H1 (cell line): ENCODE measurements around the gene ECD. TPM values are rescaled to one million over a fixed set of nuclear protein-coding genes. Genes with fewer than 3 reads are reported as not detected.
"Not testable (repeated sequence)": the region's sequence is repeated elsewhere in the genome, so short reads cannot be mapped to it uniquely, and the experiment has no call there.

Experiments
- CTCF ChIA-PET: fragments of 300-600 bp; sonication (Branson Sonifier 250); formaldehyde crosslinking; loops from one replicate; lab custom pipeline; 2021; ENCODE audit not compliant: partially characterized antibody; lab: Charles Lee
- POLR2A ChIA-PET: fragments of 300-600 bp; sonication (Branson Sonifier 250); formaldehyde crosslinking; loops from one replicate; lab custom pipeline; 2021; ENCODE audit warnings: inconsistent platforms; ENCODE audit not compliant: partially characterized antibody; lab: Charles Lee
- DNase-seq, 2 experiments: peaks; one replicate each; pipeline versions ENCODE4 v3.0.0 to v3.0.0-alpha.2; 2010 to 2022; ENCODE audit warnings: low spot score in 2 of 2, low read depth in 1 of 2, mixed read lengths in 1 of 2
- FAIRE-seq: peaks from 2 replicates; lab custom pipeline; 2011; peaks lifted over from hg19 to GRCh38; lab: Jason Lieb, UNC
- H2AFZ ChIP-seq: 2 replicates; pipeline ENCODE4 v1.8.1; 2012; ENCODE audit warnings: low read length, inconsistent platforms
- H2AK5ac ChIP-seq: 2 replicates; pipeline ENCODE4 v1.6.1; 2013; ENCODE audit warnings: low read depth, low read length
- H2BK120ac ChIP-seq: replicated peaks from 2 replicates; pipeline ENCODE3; 2013; ENCODE audit warnings: low read depth, low read length, inconsistent platforms
- H2BK12ac ChIP-seq: 2 replicates; pipeline ENCODE4 v1.6.1; 2013; ENCODE audit warnings: low read depth, low read length
- H2BK15ac ChIP-seq: 2 replicates; pipeline ENCODE4 v1.6.1; 2013; ENCODE audit warnings: low read length
- H2BK20ac ChIP-seq: 2 replicates; pipeline ENCODE4 v1.6.1; 2013; ENCODE audit warnings: low read length
- H2BK5ac ChIP-seq: 2 replicates; pipeline ENCODE4 v1.6.1; 2013; ENCODE audit warnings: low read depth, low read length
- H3K14ac ChIP-seq: 2 replicates; pipeline ENCODE4 v1.6.1; 2013; ENCODE audit warnings: inconsistent platforms; ENCODE audit not compliant: insufficient read length
- H3K18ac ChIP-seq: 2 replicates; pipeline ENCODE4 v1.6.1; 2013; ENCODE audit warnings: low read length; ENCODE audit errors: extremely low read depth
- H3K23ac ChIP-seq: 2 replicates; pipeline ENCODE4 v1.6.1; 2013; ENCODE audit warnings: inconsistent platforms; ENCODE audit not compliant: insufficient read length
- H3K23me2 ChIP-seq: 2 replicates; pipeline ENCODE4 v1.6.1; 2013; ENCODE audit warnings: low read depth, low read length
- H3K27ac ChIP-seq: 2 replicates; pipeline ENCODE4 v1.6.1; 2011; ENCODE audit warnings: low read depth, low read length, inconsistent platforms
- H3K27me3 ChIP-seq, 4 experiments: replicated peaks in 1 of 4; 1 replicate in 1 of 4; 2 replicates in 3 of 4; pipeline versions ENCODE4 v1.6.1 to v1.8.1; 2011 to 2013; ENCODE audit warnings: low read length in 3 of 4, mild to moderate bottlenecking in 3 of 4, inconsistent platforms in 2 of 4, mixed read lengths in 2 of 4, moderate library complexity in 1 of 4; ENCODE audit not compliant: control insufficient read depth in 3 of 4, insufficient read depth in 3 of 4; ENCODE audit errors: extremely low read depth in 1 of 4
- H3K36me3 ChIP-seq, 4 experiments: 2 replicates each; pipeline versions ENCODE4 v1.6.1 to v1.8.1; 2011 to 2013; ENCODE audit warnings: mild to moderate bottlenecking in 4 of 4, low read length in 3 of 4, moderate library complexity in 2 of 4, control low read depth in 1 of 4, inconsistent platforms in 1 of 4; ENCODE audit not compliant: insufficient read depth in 4 of 4, control insufficient read depth in 2 of 4
- H3K4ac ChIP-seq: replicated peaks from 2 replicates; pipeline ENCODE3; 2013; ENCODE audit warnings: low read length, low read depth, mixed read lengths, inconsistent platforms; ENCODE audit not compliant: insufficient read length
- H3K4me1 ChIP-seq, 4 experiments: replicated peaks in 1 of 4; 1 replicate in 1 of 4; 2 replicates in 3 of 4; pipeline versions ENCODE4 v1.6.1 to v1.8.1; 2011 to 2013; ENCODE audit warnings: low read length in 3 of 4, inconsistent platforms in 2 of 4, mixed read lengths in 1 of 4; ENCODE audit not compliant: insufficient read depth in 4 of 4, control insufficient read depth in 3 of 4
- H3K4me2 ChIP-seq, 2 experiments: 2 replicates each; pipeline versions ENCODE4 v1.6.1 to v1.8.1; 2011 to 2013; ENCODE audit warnings: low read depth in 2 of 2, low read length in 2 of 2, control low read depth in 1 of 2, inconsistent platforms in 1 of 2, mild to moderate bottlenecking in 1 of 2; ENCODE audit not compliant: insufficient read depth in 1 of 2
- H3K4me3 ChIP-seq, 4 experiments: fragments of 200-600, 300-600 bp in 1 of 4; sonication (generic), shearing (Covaris generic), sonication (Bioruptor Twin) in 1 of 4; 2 replicates each; pipeline versions ENCODE4 v1.5.1 to v1.8.1; 2011 to 2016; ENCODE audit warnings: low read length in 4 of 4, low read depth in 3 of 4, control low read depth in 2 of 4, inconsistent platforms in 2 of 4, mild to moderate bottlenecking in 2 of 4, mixed read lengths in 1 of 4, moderate library complexity in 1 of 4; ENCODE audit not compliant: insufficient read depth in 2 of 4; ENCODE audit errors: extremely low read depth in 1 of 4
- H3K56ac ChIP-seq: replicated peaks from 2 replicates; pipeline ENCODE3; 2013; ENCODE audit warnings: low read depth, mild to moderate bottlenecking, mixed read lengths, low read length, inconsistent platforms; ENCODE audit not compliant: insufficient read length
- H3K79me1 ChIP-seq: 2 replicates; pipeline ENCODE4 v1.6.1; 2013; ENCODE audit warnings: low read depth, low read length, control low read depth
- H3K79me2 ChIP-seq, 2 experiments: 2 replicates each; pipeline versions ENCODE4 v1.6.1 to v1.8.1; 2012 to 2013; ENCODE audit warnings: low read length in 2 of 2, mild to moderate bottlenecking in 2 of 2, inconsistent platforms in 1 of 2; ENCODE audit not compliant: insufficient read depth in 2 of 2, control insufficient read depth in 1 of 2
- H3K9ac ChIP-seq, 4 experiments: replicated peaks in 1 of 4; 1 replicate in 1 of 4; 2 replicates in 3 of 4; pipeline versions ENCODE4 v1.6.1 to v1.8.1; 2011 to 2013; ENCODE audit warnings: low read depth in 3 of 4, low read length in 3 of 4, control low read depth in 2 of 4, mild to moderate bottlenecking in 2 of 4, moderate library complexity in 2 of 4, inconsistent platforms in 1 of 4; ENCODE audit errors: extremely low read depth in 1 of 4
- H3K9me3 ChIP-seq, 2 experiments: 2 replicates each; pipeline versions ENCODE4 v1.6.1 to v1.8.1; 2012 to 2013; ENCODE audit warnings: mild to moderate bottlenecking in 2 of 2, moderate library complexity in 2 of 2, control low read depth in 1 of 2, inconsistent platforms in 1 of 2, low read depth in 1 of 2, low read length in 1 of 2, mixed read lengths in 1 of 2; ENCODE audit not compliant: insufficient read depth in 2 of 2
- H4K20me1 ChIP-seq, 2 experiments: replicated peaks in 1 of 2; 2 replicates each; pipeline versions ENCODE3 to v1.8.1; 2011 to 2013; ENCODE audit warnings: inconsistent platforms in 2 of 2, low read length in 2 of 2, mild to moderate bottlenecking in 1 of 2; ENCODE audit not compliant: insufficient read depth in 2 of 2, control insufficient read depth in 1 of 2
- H4K5ac ChIP-seq: 2 replicates; pipeline ENCODE4 v1.6.1; 2013; ENCODE audit warnings: low read length, low read depth, mixed read lengths, inconsistent platforms; ENCODE audit not compliant: insufficient read length
- H4K8ac ChIP-seq: 2 replicates; pipeline ENCODE4 v1.8.0; 2013; ENCODE audit warnings: mild to moderate bottlenecking, moderate library complexity, low read length, inconsistent platforms; ENCODE audit not compliant: insufficient read depth; ENCODE audit errors: extremely low read depth
- H4K91ac ChIP-seq: replicated peaks from 2 replicates; pipeline ENCODE3; 2013; ENCODE audit warnings: low read length, mixed read lengths, inconsistent platforms; ENCODE audit not compliant: insufficient read length
- SP1 ChIP-seq: IDR thresholded peaks from 2 replicates; pipeline ENCODE4 v1.6.1; 2011; ENCODE audit warnings: low read depth, low read length
- WGBS, 2 experiments: shearing (Covaris generic) in 1 of 2; methylation state at CpG; one replicate each; pipeline versions ENCODE4 v1.1.6 to v1.1.7; 2013 to 2015; ENCODE audit warnings: low lambda C conversion rate in 2 of 2, mixed read lengths in 2 of 2, inconsistent platforms in 1 of 2, low coverage in 1 of 2, missing lambda C conversion rate in 1 of 2; ENCODE audit not compliant: insufficient replicate concordance in 2 of 2, insufficient coverage in 1 of 2, insufficient read length in 1 of 2; ENCODE audit errors: extremely low coverage in 1 of 2, missing lambda C conversion rate in 1 of 2; 5-methylcytosine and 5-hydroxymethylcytosine counted together
- polyA plus RNA-seq, 7 experiments: library from polyadenylated mRNA; depleted of rRNA in 3 of 7; stranded (reverse) in 5 of 7; unstranded in 2 of 7; fragments of >200 nt in 5 of 7; fragments of 200-250 nt in 2 of 7; gene quantifications; 1 replicate in 5 of 7; 2 replicates in 1 of 7; 4 replicates in 1 of 7; pipeline versions ENCODE4 v1.2.1 to v1.2.3, GENCODE V29; 2011 to 2013; ENCODE audit warnings: missing spikeins in 2 of 7, mixed read lengths in 2 of 7
- total RNA-seq: library from RNA; stranded (reverse); fragmentation: NEBNext Ultra II Directional; extraction: Animal tissue kit (Norgen Biotek cat#: 25700); gene quantifications from 2 replicates; pipeline ENCODE4 v1.2.1, GENCODE V29; 2021

Gene ECD
- total and polyA plus RNA-seq, 2 of the 8 experiments (the other 6 are each of a cell fraction or from before 2014, with no cell fraction given) = 27.1 to 38.0 TPM

- H3K23me2 ChIP-seq, H3K23ac ChIP-seq, H2AK5ac ChIP-seq, H4K8ac ChIP-seq, H2BK20ac ChIP-seq, H2BK15ac ChIP-seq, H2AFZ ChIP-seq, H3K79me1 ChIP-seq, H3K56ac ChIP-seq, H3K9ac ChIP-seq, H2BK12ac ChIP-seq, H3K4ac ChIP-seq, H3K4me3 ChIP-seq, H3K4me1 ChIP-seq, H4K91ac ChIP-seq, H3K9me3 ChIP-seq, DNase-seq, H3K18ac ChIP-seq, H3K79me2 ChIP-seq, FAIRE-seq, H3K36me3 ChIP-seq, H3K4me2 ChIP-seq, H4K20me1 ChIP-seq, H3K27ac ChIP-seq, H2BK120ac ChIP-seq, H3K27me3 ChIP-seq, H3K14ac ChIP-seq, H4K5ac ChIP-seq, H2BK5ac ChIP-seq: not testable (repeated sequence)
- POLR2A ChIA-PET = interaction anchor here (0.6 to 8.5 kb wide), 4 partner anchors 11 to 144 kb away, joined by 3 to 82 read pairs (median 4); partner anchors contain the start of genes ECD, FAM149B1 and P4HA1
- TF ChIP-seq SP1 = 0 out of 2 replicates have a peak, but pooled peaks have one; percentile 34
- 93% methylated on average over 4 of the region's 4 CpGs; no CpG with 5 or more reads in 1 of the 2 experiments for WGBS, 2 experiments
- CTCF ChIA-PET = interaction anchor here (0.6 to 4.4 kb wide), 2 partner anchors 12 to 1807 kb away, joined by 5 to 41 read pairs; partner anchors contain the start of gene P4HA1
Observed at GRCh38 chr10:73109248-73109652, 58.6 kb downstream of the ECD start.
